AML-193 (cell line): ENCODE results near the gene IL23R.

Experiments used
- DNase-seq, 2 experiments: peaks; one replicate each; lab custom pipeline; 2025; lab: John Stamatoyannopoulos, UW

IL23R gene

GRCh38 chr1:67148516-67149178 is 17.6 kb upstream of the IL23R start:
- DNase-seq = no peak

- peak; percentile 76 to 78 for DNase-seq
These were observed 17.0 kb upstream of the IL23R start for GRCh38 chr1:67149179-67149770.

GRCh38 chr1:67150931-67151330 is 15.3 kb upstream of the IL23R start:
- DNase-seq = no peak

- DNase-seq = no peak
These were observed 7.9 kb upstream of the IL23R start for GRCh38 chr1:67158401-67158800.

- no peak for DNase-seq
These were observed 7.0 kb upstream of the IL23R start for GRCh38 chr1:67159233-67159632.

GRCh38 chr1:67162954-67163353 is 3.3 kb upstream of the IL23R start:
- no peak for DNase-seq

GRCh38 chr1:67165468-67166041 is 699 bp upstream of the IL23R start:
- no peak for DNase-seq

GRCh38 chr1:67169496-67169895 is 3.2 kb downstream of the IL23R start:
- no peak for DNase-seq

GRCh38 chr1:67169932-67170331 is 3.7 kb downstream of the IL23R start:
- DNase-seq = no peak

GRCh38 chr1:67170751-67171573 is 4.7 kb downstream of the IL23R start:
- DNase-seq = no peak

GRCh38 chr1:67171574-67171955 is 5.3 kb downstream of the IL23R start:
- DNase-seq = no peak

GRCh38 chr1:67171978-67172377 is 5.7 kb downstream of the IL23R start:
- no peak for DNase-seq

- DNase-seq = no peak
These were observed 7.7 kb downstream of the IL23R start for GRCh38 chr1:67173988-67174387.

- no peak for DNase-seq
These were observed 8.5 kb downstream of the IL23R start for GRCh38 chr1:67174716-67175284.

- DNase-seq = no peak
These were observed 9.4 kb downstream of the IL23R start for GRCh38 chr1:67175530-67176087.

GRCh38 chr1:67184838-67185421 is 18.7 kb downstream of the IL23R start:
- DNase-seq = no peak

- DNase-seq = no peak
These were observed 21.9 kb downstream of the IL23R start for GRCh38 chr1:67188137-67188536.

- no peak for DNase-seq
These were observed 23.7 kb downstream of the IL23R start for GRCh38 chr1:67189953-67190352.

GRCh38 chr1:67190410-67190809 is 24.2 kb downstream of the IL23R start:
- no peak for DNase-seq

GRCh38 chr1:67190942-67191341 is 24.7 kb downstream of the IL23R start:
- DNase-seq = no peak

- no peak for DNase-seq
These were observed 25.6 kb downstream of the IL23R start for GRCh38 chr1:67191668-67192520.
